Measurements from ENCODE around the gene UBE2Q1.
"Not testable (repeated sequence)": the region's sequence is repeated elsewhere in the genome, so short reads cannot be mapped to it uniquely, and the experiment has no call there.

The UBE2Q1 gene

DNA sequence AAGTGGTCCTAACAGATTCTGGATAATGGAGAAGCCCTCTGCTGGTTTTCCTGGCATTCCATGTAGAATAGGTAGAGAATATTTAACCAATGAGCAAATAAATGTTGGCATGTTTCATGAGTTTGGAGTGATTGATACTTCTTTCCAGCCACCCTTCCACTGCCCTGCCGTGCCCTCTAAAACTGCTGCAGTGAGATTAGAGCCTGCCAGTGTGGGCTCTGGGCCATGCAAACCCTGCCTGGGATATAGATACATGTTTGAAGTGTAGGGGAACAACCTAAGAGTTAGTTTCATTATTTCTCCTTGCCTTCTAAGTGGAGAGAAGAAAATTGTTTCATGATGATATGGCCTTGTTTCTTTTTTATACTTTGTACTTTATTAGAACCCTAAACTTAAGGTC, 10.4 kb downstream of the UBE2Q1 start:
- ATAC-seq: no peak
- Mint-ChIP-seq H3K27ac (no peak overlapping the region), H3K4me1 (peaks cover 27% of the 10 kb centered on the region), H3K36me3 (peaks cover 37% of the 10 kb centered on the region), H3K9me3 (no peaks in the 10 kb centered on the region), H3K27me3 (peaks cover 8% of the 10 kb centered on the region), H3K4me3 (no peak overlapping the region)

DNA sequence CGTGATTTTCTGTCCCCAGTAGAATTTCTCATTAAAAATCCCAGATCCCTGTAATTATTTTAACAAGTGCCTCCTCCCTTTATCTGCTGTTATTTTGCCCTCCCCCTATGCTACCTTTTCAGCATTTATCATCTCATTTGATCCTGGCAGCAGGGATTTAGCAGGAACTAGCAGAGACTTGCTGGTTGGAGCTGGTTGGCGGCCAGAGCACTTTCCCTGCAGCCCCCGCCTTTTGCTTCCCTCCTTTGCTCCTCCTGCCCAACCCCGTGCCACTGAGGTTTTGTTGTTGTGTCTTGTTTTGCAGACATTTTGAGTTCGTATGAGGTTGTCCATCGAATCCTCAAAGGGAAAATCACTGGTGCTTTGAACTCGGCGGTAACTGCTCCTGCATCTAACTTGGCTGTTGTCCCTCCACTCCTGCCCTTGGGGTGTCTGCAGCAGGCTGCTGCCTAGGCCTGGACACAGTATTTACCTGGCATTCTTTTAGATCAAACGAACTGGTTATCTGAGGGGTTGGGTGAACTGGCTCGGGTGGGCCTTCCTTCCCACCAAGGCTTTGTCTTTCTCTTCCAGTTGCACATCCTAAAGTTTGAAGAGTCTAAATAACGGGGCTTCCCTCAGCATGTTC, 11.2 kb downstream of the UBE2Q1 start:
- Mint-ChIP-seq H3K36me3 (peaks cover 32% of the 10 kb centered on the region), H3K4me1 (peaks cover 27% of the 10 kb centered on the region), H3K9me3 (no peaks in the 10 kb centered on the region), H3K27me3 (peaks cover 8% of the 10 kb centered on the region), H3K27ac (no peak overlapping the region), H3K4me3 (no peak overlapping the region)
- no peak for ATAC-seq

DNA sequence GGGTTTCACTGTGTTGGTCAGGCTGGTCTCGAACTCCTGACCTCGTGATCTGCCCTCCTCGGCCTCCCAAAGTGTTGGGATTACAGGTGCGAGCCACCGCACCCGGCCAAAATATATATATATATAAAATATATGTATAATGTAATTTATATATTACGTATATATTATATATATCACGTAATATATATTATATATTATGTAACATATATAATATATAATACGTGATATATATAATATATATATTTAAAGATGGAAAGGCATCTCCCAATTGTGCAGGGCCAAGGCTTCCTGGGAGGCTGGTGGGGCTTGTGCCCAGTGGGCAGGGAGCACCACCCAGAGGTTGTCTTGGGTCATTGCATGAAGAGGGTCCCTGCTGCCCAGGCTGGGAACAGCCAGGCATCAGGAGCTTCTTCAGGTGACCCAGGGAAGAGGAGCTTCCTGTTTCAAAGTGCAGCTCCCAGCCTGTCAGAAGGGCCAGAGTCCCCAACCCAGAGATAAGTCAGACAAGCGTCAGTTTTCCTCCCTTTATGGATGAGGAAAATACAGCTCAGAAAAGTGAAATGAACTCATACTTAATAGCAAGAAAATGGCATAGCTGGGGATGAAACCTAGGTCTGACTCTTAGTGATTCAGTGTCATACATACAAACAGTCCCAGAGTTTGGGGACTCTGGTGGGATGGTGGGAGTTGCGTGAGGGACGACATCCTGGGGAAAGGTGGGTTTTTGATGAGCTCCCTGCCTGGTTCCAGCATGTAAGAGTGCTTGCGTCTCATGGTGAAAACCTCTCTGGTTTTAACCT, 12.0 kb downstream of the UBE2Q1 start:
- Mint-ChIP-seq H3K4me3 (no peak overlapping the region), H3K4me1 (peaks cover 21% of the 10 kb centered on the region), H3K27ac (no peak overlapping the region), H3K36me3 (peaks cover 24% of the 10 kb centered on the region), H3K9me3 (no peaks in the 10 kb centered on the region), H3K27me3 (peaks cover 13% of the 10 kb centered on the region)
- peak; percentile 67 for ATAC-seq

DNA sequence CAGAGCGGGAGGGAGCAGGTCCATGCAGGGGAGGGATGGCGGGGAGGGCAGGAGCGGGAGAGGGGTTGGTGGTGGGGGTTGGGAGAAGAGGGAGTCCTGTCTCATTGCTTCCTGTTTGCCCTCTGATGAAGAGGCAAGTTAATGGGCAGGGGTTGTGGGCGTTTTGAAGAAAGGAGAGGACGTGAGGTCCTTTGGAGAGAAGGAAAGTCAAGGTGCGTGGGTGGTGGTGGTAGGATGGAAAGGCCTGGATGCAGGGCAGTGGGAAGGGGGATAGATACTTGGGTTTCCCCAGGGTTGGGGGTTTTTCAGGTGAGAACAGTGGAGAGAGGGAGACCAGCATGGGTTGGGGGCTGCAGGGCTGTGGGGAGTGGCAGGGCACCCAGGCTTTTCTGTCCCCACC, 17.2 kb downstream of the UBE2Q1 start:
- Mint-ChIP-seq H3K9me3 (no peaks in the 10 kb centered on the region), H3K4me1 (no peaks in the 10 kb centered on the region), H3K4me3 (no peak overlapping the region), H3K27me3 (peaks cover 33% of the 10 kb centered on the region), H3K27ac (no peak overlapping the region), H3K36me3 (no peaks in the 10 kb centered on the region)
- ATAC-seq: no peak

DNA sequence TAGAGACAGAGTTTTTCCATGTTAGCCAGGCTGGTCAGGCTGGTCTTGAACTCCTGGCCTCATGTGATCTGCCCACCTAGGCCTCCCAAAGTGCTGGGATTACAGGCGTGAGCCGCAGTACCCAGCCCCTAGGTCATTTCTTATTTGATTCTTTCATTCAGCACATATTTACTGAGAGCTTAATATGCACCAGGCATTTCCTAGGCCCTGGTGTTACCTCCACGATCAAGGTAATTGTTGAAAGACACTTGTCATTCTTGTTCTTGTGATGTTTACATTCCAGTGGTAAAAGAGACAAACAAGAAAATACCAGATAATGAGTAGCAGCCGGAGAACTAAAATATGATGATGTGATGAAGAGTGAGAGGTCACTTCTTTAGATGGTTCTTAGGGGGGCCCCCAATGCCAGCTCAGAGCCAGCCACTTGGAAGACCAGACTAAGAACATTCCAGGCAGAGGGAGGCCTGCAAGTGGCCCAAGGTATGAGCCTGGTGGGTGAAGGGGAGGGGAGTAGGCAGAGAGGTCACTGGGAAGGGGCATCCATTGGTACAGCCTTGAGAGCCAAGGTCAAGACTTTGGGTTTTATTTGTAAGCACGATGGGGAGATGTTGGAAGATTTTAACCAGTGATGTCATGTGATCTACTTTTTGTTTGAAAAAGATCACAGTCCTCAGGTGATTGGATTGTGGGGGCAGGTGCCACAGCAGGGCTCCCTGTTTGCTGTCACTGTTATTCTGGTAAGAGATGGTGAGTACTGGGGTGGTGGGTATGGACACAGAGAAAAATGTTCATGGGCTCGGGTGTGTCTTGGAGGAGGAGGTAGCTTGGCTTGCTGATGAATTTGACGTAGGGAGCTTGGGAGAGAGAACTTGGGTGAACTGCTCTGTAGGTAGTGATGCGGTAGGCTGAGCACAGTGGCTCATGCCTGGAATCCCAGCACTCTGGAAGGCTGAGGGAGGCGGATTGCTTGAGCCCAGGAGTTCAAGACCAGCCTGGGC, 18.7 kb downstream of the UBE2Q1 start:
- no peak for ATAC-seq
- H3K9me3 Mint-ChIP-seq: peaks cover 3% of the 10 kb centered on the region
- H3K27me3 Mint-ChIP-seq: peaks cover 40% of the 10 kb centered on the region
- no peaks in the 10 kb centered on the region for H3K36me3 Mint-ChIP-seq
- H3K4me3 Mint-ChIP-seq: no peak overlapping the region
- H3K27ac Mint-ChIP-seq: no peak overlapping the region
- no peaks in the 10 kb centered on the region for H3K4me1 Mint-ChIP-seq

DNA sequence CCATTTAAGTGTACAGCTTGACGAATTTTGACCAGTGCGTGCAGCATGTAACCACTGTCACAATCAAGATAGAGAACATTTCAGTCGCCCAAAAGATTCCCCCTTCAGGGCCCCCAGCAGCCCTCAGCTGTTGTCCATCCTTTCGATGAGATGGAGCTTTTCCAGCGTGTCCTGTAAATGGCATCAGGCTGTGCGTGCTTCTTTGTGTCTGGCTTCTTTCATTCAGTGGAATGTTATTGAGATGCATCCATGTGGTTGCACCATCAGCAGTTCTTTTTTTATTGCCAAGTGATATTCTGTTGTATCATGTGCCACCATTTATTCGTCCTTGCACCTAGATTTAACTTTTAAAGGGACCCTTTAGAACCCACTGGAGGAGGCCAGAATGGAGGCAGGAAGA, 21.9 kb downstream of the UBE2Q1 start:
- no peak for ATAC-seq
- Mint-ChIP-seq H3K36me3 (no peaks in the 10 kb centered on the region), H3K9me3 (peaks cover 3% of the 10 kb centered on the region), H3K4me3 (no peak overlapping the region), H3K4me1 (no peaks in the 10 kb centered on the region), H3K27me3 (peaks cover 39% of the 10 kb centered on the region), H3K27ac (no peak overlapping the region)

DNA sequence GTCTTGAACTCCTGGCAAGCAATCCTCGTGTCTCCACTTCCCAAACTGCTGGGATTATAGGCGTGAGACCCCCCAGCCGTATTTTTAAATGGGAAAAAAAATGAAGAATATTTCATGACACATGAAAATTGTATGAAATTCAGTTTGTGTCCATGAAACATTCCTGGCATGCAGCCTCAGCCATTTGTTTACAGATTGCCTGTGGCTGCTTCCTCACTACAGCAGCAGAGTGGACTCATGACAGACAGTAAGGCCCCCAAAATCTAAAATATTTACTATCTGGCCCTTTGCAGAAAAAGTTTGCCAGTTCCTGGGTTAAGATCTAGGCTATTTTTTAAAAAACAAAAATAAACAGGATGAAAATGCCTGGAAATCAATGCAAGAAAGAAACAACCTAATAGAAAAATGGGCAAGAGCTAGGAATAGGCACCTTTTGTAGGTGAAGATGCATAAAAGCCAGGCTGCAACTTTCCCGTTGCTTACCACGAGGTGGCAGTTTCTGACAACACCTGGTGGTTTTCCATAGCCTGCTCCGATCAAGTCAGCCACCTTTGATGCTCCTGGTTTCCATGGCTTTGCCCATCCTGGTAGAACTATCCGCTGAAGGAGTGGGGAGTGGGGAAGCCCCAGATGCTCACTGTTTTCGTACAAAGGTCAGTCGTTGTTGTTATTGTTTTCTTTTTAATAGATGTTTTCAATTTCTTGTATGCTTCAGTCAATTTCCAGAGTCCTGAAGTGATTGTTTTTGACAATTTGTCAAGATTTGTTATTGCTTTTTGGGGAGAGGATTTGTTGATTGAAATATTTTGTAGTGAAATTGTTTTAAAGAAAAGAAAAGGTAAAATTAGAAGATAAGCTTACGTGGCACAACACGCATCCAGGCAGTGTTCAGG, 24.3 kb downstream of the UBE2Q1 start:
- Mint-ChIP-seq H3K27me3 (peaks cover 23% of the 10 kb centered on the region), H3K9me3 (peaks cover 3% of the 10 kb centered on the region), H3K4me3 (no peak overlapping the region), H3K4me1 (no peaks in the 10 kb centered on the region), H3K36me3 (no peaks in the 10 kb centered on the region), H3K27ac (no peak overlapping the region)
- no peak for ATAC-seq

DNA sequence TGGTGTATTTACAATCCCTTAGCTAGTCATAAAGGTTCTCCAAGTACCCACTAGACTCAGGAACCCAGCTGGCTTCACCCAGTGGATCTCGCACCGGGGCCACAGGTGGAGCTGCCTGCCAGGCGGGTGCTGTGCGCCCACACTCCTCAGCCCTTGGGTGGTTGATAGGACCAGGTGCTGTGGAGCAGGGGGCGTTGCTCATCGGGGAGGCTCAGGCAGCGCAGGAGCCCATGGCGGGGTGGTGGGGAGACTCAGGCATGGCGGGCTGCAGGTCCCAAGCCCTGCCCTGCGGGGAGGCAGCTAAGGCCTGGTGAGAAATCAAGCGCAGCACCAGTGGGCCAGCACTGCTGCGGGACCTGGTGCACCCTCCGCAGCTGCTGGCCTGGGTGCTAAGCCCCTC, 26.5 kb downstream of the UBE2Q1 start:
- H3K36me3 Mint-ChIP-seq, ATAC-seq, H3K9me3 Mint-ChIP-seq, H3K4me3 Mint-ChIP-seq, H3K27ac Mint-ChIP-seq, H3K4me1 Mint-ChIP-seq: not testable (repeated sequence)
- peaks cover 25% of the 10 kb centered on the region for H3K27me3 Mint-ChIP-seq

DNA sequence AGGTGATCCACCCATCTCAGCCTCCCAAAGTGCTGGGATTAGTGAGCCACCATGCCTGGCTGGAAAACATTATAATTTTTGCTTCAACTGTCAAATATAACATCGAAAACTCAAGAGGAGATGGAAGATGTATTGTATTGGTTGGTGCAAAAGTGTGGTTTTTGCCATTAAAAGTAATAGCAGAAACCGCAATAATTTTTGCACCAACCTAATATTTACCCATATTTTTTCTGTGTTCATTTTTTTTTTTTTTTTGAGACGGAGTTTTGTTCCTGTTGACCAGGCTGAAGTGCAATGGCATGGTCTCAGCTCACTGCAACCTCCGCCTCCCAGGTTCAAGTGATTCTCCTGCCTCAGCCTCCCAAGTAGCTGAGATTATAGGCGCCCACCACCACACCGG, 29.2 kb downstream of the UBE2Q1 start:
- no peaks in the 10 kb centered on the region for H3K9me3 Mint-ChIP-seq
- no peak overlapping the region for H3K27ac Mint-ChIP-seq
- ATAC-seq: no peak
- no peaks in the 10 kb centered on the region for H3K36me3 Mint-ChIP-seq
- peaks cover 11% of the 10 kb centered on the region for H3K27me3 Mint-ChIP-seq
- no peak overlapping the region for H3K4me3 Mint-ChIP-seq
- H3K4me1 Mint-ChIP-seq: no peaks in the 10 kb centered on the region

DNA sequence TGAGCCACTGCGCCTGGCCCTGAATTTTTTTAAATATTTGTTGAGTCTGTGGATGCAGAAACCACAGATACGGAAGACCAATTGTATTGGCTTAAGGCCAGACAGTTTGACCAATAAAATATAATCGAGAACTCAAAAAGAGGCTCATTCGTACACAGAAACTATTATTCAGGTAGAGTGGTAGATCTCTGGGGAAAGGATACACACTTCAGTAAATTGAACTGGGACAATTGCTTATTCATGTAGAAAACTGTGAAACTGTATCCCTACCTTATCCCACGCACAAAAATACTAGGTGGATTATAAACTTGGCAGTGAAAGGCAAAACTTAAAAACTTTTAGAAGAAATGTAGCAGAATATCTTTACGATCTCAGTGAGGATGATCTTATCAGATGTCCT, 31.3 kb downstream of the UBE2Q1 start:
- Mint-ChIP-seq H3K4me3 (no peak overlapping the region), H3K4me1 (no peaks in the 10 kb centered on the region), H3K36me3 (no peaks in the 10 kb centered on the region), H3K9me3 (peaks cover 4% of the 10 kb centered on the region), H3K27ac (no peak overlapping the region), H3K27me3 (peaks cover 24% of the 10 kb centered on the region)
- ATAC-seq: no peak

DNA sequence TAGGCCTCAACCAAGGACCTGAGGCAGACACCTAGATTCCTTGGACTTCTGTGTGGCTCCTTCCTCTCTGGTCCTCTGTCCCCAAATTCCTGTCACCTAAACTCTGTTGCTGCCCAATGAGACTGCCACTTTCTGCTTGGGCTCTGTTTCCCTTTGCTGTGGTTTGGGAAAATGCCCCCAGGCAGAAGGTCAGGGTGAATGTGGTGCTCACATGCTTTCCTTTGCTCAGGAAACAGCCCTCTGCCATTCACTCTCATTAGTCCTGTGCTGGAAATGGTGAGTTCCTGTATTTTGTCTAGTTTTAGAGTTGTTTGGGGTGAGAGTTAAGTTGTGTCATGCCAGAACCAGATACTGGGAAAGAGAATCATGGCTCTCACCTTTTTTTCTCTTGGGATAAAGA, 33.6 kb downstream of the UBE2Q1 start:
- H3K27ac Mint-ChIP-seq: no peak overlapping the region
- no peak for ATAC-seq
- H3K4me3 Mint-ChIP-seq: no peak overlapping the region

DNA sequence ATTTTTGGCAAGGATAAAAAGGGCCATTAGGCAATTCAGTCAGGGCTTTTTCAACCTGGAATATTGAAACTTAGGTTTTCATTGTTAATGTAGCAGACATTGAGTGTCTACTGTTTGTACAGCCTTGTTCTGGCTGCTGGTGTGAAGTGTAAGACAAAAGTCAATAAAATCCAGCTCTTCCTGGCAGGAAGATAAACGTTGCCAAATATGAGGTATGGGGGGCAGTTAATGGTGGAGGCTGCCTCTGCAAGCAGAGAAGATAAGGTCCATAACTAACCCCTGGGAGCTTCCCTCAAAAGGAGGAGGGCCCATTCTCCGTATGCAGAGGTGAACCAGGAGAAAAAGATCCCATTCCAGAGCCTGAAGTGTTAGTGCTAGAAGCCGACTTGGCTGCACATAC, 36.8 kb downstream of the UBE2Q1 start:
- Mint-ChIP-seq H3K9me3 (peaks cover 4% of the 10 kb centered on the region), H3K27ac (no peak overlapping the region), H3K36me3 (no peaks in the 10 kb centered on the region), H3K27me3 (peaks cover 35% of the 10 kb centered on the region), H3K4me1 (no peaks in the 10 kb centered on the region), H3K4me3 (no peak overlapping the region)
- ATAC-seq: no peak

More for the DNA sequence above, 33.6 kb downstream of the UBE2Q1 start:
- H3K9me3 Mint-ChIP-seq: peaks cover 4% of the 10 kb centered on the region
- H3K4me1 Mint-ChIP-seq: no peaks in the 10 kb centered on the region
- H3K27me3 Mint-ChIP-seq: peaks cover 37% of the 10 kb centered on the region
- H3K36me3 Mint-ChIP-seq: no peaks in the 10 kb centered on the region

DNA sequence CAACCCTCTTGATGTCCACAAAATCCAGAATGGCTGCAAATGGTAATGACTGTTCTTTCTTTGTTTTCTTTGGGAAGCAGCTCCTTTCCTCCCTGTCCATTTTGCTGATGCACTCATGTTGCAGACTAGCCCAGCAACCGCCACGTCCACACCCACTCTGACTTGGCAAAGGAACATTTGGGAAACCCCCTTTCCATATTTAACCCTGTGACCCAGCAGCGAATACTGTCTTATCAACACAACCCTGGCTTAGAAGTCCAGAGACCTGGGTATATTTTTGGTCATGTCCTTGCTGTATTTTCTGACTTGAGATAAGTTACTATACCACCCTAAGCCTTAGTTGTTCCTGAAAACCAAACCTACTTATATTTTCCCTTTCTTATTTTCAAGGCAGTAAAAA, 38.1 kb downstream of the UBE2Q1 start:
- peaks cover 4% of the 10 kb centered on the region for H3K9me3 Mint-ChIP-seq
- peaks cover 49% of the 10 kb centered on the region for H3K27me3 Mint-ChIP-seq
- no peaks in the 10 kb centered on the region for H3K4me1 Mint-ChIP-seq
- H3K4me3 Mint-ChIP-seq: no peak overlapping the region
- no peaks in the 10 kb centered on the region for H3K36me3 Mint-ChIP-seq
- ATAC-seq: no peak
- no peak overlapping the region for H3K27ac Mint-ChIP-seq

DNA sequence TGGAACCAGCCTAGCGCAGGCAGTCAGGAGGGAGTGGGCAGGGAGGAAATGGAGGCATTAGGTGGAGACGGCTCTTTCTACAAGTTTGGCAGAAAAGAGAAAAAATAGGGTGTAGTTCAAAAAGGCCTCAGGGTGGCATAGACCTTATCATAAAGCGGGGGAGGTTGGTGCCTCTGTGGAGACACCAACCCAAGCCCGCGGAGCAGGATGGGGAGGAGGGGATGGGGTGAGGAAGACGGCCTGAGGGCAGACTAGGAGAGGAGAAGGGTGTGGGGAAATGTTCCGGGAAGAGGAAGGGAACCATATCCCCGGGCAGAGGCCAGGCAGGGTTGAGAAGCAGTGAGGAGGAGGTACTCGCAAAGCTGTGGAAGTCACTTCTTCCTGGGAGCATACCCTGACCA, 38.9 kb downstream of the UBE2Q1 start:
- no peak for ATAC-seq
- peaks cover 54% of the 10 kb centered on the region for H3K27me3 Mint-ChIP-seq
- peaks cover 4% of the 10 kb centered on the region for H3K9me3 Mint-ChIP-seq
- no peak overlapping the region for H3K27ac Mint-ChIP-seq
- no peak overlapping the region for H3K4me3 Mint-ChIP-seq
- no peaks in the 10 kb centered on the region for H3K36me3 Mint-ChIP-seq
- no peaks in the 10 kb centered on the region for H3K4me1 Mint-ChIP-seq
